Panc1 (cell line): ENCODE results near the gene HMCES. TPM values are rescaled to one million over a fixed set of nuclear protein-coding genes. Genes with fewer than 3 reads are reported as not detected.
A peak's percentile ranks its signal among the peaks of the same experiment; 100 is the strongest.

Experiments
- ATAC-seq: fragments of 200-7000 bp; cut with Tn5 transposase; 2 replicates; pipeline ENCODE4 v1.9.1; 2020; ENCODE audit warnings: mild to moderate bottlenecking, moderate library complexity
- BruUV-seq: library from RNA; stranded (reverse); fragments of 400-500 nt; replicated peaks from 2 replicates; lab custom pipeline; 2021; lab: Mats Ljungman, UMichigan
- CTCF ChIA-PET: fragments of 300-600 bp; sonication (Branson Sonifier 250); formaldehyde crosslinking; loops from one replicate; lab custom pipeline; 2022; ENCODE audit warnings: antibody characterized with exemption; lab: Charles Lee
- POLR2A ChIA-PET: fragments of 300-600 bp; sonication (Branson Sonifier 250); formaldehyde crosslinking; loops from one replicate; lab custom pipeline; 2022; ENCODE audit warnings: antibody characterized with exemption; lab: Charles Lee
- DNase-seq: peaks from one replicate; pipeline ENCODE4 v3.0.0-alpha.2; 2010; ENCODE audit warnings: low read depth, low spot score
- H3K27ac ChIP-seq: 2 replicates; pipeline ENCODE4 v1.5.1; 2011; ENCODE audit warnings: mild to moderate bottlenecking, low read length, inconsistent platforms
- H3K27me3 ChIP-seq: fragments of 200-500 bp; sonication (Bioruptor generic); 2 replicates; pipeline ENCODE4 v1.6.0; 2014; ENCODE audit warnings: low read length, inconsistent platforms; ENCODE audit not compliant: control insufficient read depth, insufficient read depth
- H3K36me3 ChIP-seq: fragments of 200-500 bp; sonication (Bioruptor generic); 2 replicates; pipeline ENCODE4 v1.5.1; 2014; ENCODE audit warnings: inconsistent platforms, mild to moderate bottlenecking, low read length, moderate library complexity; ENCODE audit not compliant: control insufficient read depth, insufficient read depth
- H3K4me1 ChIP-seq: 2 replicates; pipeline ENCODE4 v1.5.1; 2011; ENCODE audit warnings: inconsistent platforms, mild to moderate bottlenecking, low read length, moderate library complexity; ENCODE audit not compliant: control insufficient read depth, insufficient read depth
- H3K4me3 ChIP-seq, 2 experiments: 2 replicates each; pipeline ENCODE4 v1.5.1; 2011 to 2012; ENCODE audit warnings: low read depth in 2 of 2, low read length in 2 of 2, mild to moderate bottlenecking in 2 of 2, inconsistent platforms in 1 of 2, moderate library complexity in 1 of 2
- H3K9me3 ChIP-seq: fragments of 200-500 bp; sonication (Bioruptor generic); 2 replicates; pipeline ENCODE4 v1.5.1; 2014; ENCODE audit warnings: low read depth, mild to moderate bottlenecking, inconsistent platforms, low read length, moderate library complexity; ENCODE audit not compliant: control insufficient read depth, insufficient read depth
- POLR2AphosphoS5 ChIP-seq: IDR thresholded peaks from 2 replicates; pipeline ENCODE4 v1.6.1; 2012; ENCODE audit warnings: mild to moderate bottlenecking, low read depth, low read length, moderate library complexity
- SIN3A ChIP-seq: IDR thresholded peaks from 2 replicates; pipeline ENCODE4 v1.6.1; 2012; ENCODE audit warnings: low read depth, mild to moderate bottlenecking, low read length, moderate library complexity, borderline replicate concordance; ENCODE audit not compliant: insufficient read depth
- TCF7L2 ChIP-seq: IDR thresholded peaks from 2 replicates; pipeline ENCODE4 v1.6.1; 2011; ENCODE audit warnings: mild to moderate bottlenecking, low read depth, low read length, inconsistent platforms
- in situ Hi-C: cut with HindIII; loops from 2 replicates; pipeline ENCODE4 v1.10.0; 2016; ENCODE audit warnings: low sequenced_read_pairs, low pct_unique_long_range_greater_than_20kb
- intact Hi-C: fragments of 100-400 bp; cut with micrococcal nuclease; formaldehyde crosslinking; loops from one replicate; pipeline ENCODE4 v1.10.0; 2022; ENCODE audit not compliant: unreplicated experiment
- total RNA-seq: library from RNA; stranded (reverse); gene quantifications from one replicate; pipeline ENCODE4 v1.2.1, GENCODE V29; 2021; ENCODE audit not compliant: unreplicated experiment
- TF ChIP-seq, protein P1 (sequence below): fragments of 450-650 bp; IDR thresholded peaks from 2 replicates; pipeline ENCODE4 v1.5.1; 2017; ENCODE audit warnings: mild to moderate bottlenecking
- TF ChIP-seq, protein P2 (sequence below), 2 experiments: IDR thresholded peaks; 2 replicates each; pipeline ENCODE4 v1.6.1; 2011 to 2012; ENCODE audit warnings: low read depth in 2 of 2, control low read depth in 1 of 2, low read length in 1 of 2, mild to moderate bottlenecking in 1 of 2, moderate library complexity in 1 of 2; ENCODE audit not compliant: insufficient read depth in 1 of 2

The HMCES gene
- total RNA-seq, 1 experiment from 2014 or later: 94.6 TPM

DNA sequence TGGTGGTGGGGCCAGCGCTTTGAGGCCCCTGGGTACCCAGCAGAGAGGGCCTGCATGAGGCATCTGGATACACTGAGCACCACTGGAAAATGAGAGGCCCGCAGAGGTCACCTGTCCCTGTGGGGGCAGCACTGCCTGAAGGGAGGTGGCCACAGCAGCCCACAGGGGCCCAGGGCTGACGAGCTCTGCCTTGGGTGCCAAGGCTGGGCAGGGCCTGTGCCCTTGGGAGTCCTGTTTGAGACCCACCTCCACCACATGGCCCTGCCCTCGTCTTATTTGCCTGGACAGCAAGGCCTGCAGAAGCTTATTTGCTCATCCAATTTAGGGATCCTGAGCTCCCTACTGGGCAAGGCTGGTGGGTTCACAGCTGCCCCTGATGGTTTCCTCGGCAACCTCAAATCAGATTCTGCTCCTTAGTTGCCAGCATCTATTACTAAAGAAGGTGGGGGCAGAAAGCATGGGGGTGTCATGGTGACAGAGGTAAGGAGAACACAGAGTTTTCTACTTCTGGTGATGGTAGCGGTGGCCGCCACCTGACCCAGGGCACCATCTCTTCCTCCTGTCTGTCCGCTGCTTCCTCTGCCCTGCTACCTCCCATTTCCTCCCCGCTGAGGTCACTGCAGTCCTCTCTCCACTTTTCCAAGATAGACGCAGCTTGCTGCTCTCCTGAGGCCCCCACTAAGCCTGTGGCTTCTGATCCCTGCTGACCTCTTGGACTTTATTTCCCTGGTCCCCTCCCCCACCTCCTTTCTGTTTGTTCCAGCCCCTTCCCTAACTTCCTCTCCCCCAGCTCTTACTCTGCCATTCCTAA lies 62.9 kb downstream of the HMCES start:
- ATAC-seq (no peak), DNase-seq (no peak)
- H3K27me3 ChIP-seq: no peaks in the 10 kb centered on the region
- CTCF ChIA-PET: interaction anchor here (0.6 kb wide), 1 partner anchor 18 kb away, joined by 4 read pairs; no protein-coding TSS in a partner anchor
- in situ Hi-C loops: no loop called here
- no peak overlapping the region for H3K4me3 ChIP-seq
- intact Hi-C loops: no loop called here
- H3K4me1 ChIP-seq: peaks cover 9% of the 10 kb centered on the region; the same call in 1 of the 2 replicates
- TF ChIP-seq SIN3A: no peak
- TF ChIP-seq POLR2AphosphoS5: no peak
- no peak for TF ChIP-seq TCF7L2
- TF ChIP-seq, protein P1, sequence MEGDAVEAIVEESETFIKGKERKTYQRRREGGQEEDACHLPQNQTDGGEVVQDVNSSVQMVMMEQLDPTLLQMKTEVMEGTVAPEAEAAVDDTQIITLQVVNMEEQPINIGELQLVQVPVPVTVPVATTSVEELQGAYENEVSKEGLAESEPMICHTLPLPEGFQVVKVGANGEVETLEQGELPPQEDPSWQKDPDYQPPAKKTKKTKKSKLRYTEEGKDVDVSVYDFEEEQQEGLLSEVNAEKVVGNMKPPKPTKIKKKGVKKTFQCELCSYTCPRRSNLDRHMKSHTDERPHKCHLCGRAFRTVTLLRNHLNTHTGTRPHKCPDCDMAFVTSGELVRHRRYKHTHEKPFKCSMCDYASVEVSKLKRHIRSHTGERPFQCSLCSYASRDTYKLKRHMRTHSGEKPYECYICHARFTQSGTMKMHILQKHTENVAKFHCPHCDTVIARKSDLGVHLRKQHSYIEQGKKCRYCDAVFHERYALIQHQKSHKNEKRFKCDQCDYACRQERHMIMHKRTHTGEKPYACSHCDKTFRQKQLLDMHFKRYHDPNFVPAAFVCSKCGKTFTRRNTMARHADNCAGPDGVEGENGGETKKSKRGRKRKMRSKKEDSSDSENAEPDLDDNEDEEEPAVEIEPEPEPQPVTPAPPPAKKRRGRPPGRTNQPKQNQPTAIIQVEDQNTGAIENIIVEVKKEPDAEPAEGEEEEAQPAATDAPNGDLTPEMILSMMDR: no peak
- TF ChIP-seq, protein P2, sequence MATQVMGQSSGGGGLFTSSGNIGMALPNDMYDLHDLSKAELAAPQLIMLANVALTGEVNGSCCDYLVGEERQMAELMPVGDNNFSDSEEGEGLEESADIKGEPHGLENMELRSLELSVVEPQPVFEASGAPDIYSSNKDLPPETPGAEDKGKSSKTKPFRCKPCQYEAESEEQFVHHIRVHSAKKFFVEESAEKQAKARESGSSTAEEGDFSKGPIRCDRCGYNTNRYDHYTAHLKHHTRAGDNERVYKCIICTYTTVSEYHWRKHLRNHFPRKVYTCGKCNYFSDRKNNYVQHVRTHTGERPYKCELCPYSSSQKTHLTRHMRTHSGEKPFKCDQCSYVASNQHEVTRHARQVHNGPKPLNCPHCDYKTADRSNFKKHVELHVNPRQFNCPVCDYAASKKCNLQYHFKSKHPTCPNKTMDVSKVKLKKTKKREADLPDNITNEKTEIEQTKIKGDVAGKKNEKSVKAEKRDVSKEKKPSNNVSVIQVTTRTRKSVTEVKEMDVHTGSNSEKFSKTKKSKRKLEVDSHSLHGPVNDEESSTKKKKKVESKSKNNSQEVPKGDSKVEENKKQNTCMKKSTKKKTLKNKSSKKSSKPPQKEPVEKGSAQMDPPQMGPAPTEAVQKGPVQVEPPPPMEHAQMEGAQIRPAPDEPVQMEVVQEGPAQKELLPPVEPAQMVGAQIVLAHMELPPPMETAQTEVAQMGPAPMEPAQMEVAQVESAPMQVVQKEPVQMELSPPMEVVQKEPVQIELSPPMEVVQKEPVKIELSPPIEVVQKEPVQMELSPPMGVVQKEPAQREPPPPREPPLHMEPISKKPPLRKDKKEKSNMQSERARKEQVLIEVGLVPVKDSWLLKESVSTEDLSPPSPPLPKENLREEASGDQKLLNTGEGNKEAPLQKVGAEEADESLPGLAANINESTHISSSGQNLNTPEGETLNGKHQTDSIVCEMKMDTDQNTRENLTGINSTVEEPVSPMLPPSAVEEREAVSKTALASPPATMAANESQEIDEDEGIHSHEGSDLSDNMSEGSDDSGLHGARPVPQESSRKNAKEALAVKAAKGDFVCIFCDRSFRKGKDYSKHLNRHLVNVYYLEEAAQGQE (IDR thresholded peaks at IDR 0.05; ENCODE audit: insufficient read depth in 1 of 2, low read depth in 2 of 2, low read length in 1 of 2): no peak
- H3K9me3 ChIP-seq: no peaks in the 10 kb centered on the region
- no TSS peak for BruUV-seq
- no peak overlapping the region for H3K27ac ChIP-seq
- H3K36me3 ChIP-seq: no peaks in the 10 kb centered on the region
- POLR2A ChIA-PET: interaction anchor here (0.5 to 0.7 kb wide), 2 partner anchors 20 to 163 kb away, joined by 3 to 17 read pairs; no protein-coding TSS in a partner anchor

DNA sequence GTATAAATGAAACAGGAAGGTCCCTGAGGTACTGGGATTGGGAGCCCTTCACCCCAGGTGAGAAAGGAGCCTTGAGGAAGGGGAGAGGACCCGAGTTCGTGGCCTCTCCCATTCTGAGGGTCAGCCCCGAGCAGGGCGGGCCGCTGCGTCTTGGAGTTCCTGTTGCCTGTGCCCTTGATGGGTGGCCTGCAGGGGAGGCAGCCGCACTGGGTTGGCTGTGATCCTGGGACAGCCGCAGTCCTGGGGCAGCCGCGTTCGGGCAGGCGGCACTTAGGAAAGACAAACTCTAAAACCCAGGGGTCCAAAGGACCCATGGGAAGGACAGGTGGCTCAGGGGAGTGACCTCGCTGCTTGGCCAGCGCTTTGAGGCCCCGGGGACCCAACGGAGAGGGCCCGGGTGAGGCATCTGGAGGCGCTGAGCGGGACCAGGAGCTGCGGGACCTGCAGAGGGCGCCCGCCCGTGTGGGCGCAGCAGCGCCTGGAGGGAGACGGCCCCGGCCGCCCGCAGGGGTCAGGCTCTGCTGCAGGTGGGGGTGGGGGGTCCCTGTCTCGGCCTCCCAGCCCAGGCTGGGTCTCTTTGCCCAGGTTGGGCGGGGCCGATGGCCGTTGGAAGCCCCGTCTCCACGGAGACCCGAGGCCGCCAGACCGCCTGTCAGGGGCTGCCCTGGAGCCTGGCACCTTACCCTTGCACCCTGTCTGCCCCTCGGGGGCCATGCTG lies 65.1 kb downstream of the HMCES start:
- no TSS peak for BruUV-seq
- ChIA-PET POLR2A (no interaction called here), CTCF (interaction anchor here (0.5 to 0.7 kb wide), 4 partner anchors 13 to 339 kb away, joined by 3 to 11 read pairs (median 6); no protein-coding TSS in a partner anchor)
- ATAC-seq (peak; percentile 93), DNase-seq (no peak)
- TF ChIP-seq, protein P1: peak; percentile 98
- TF ChIP-seq, protein P2 (IDR thresholded peaks at IDR 0.05; ENCODE audit: insufficient read depth in 1 of 2, low read depth in 2 of 2, low read length in 1 of 2): no peak
- intact Hi-C loops: no loop called here
- Histone ChIP-seq H3K27ac (peak overlapping the region; percentile 9), H3K4me3 (peak overlapping the region; percentile 39 to 54), H3K4me1 (peaks cover 9% of the 10 kb centered on the region; the same call in 1 of the 2 replicates), H3K36me3 (no peaks in the 10 kb centered on the region), H3K9me3 (no peaks in the 10 kb centered on the region), H3K27me3 (no peaks in the 10 kb centered on the region)
- in situ Hi-C loops: no loop called here
